Tibial nerve (tissue), 4 donors: ENCODE data around the gene ILF3. TPM values are rescaled to one million over a fixed set of nuclear protein-coding genes. Genes with fewer than 3 reads are reported as not detected.

ENCODE experiments used
- DNase-seq, 2 donors: peaks; one replicate each; pipeline ENCODE4 v3.0.0-alpha.2; 2019; ENCODE audit warnings: low spot score in 2 of 2
- H3K27ac ChIP-seq, 4 donors: fragments of 200-600 bp; sonication (generic) in 3 of 4; one replicate each; pipeline ENCODE4 v1.5.1; 2017 to 2019; ENCODE audit warnings: mild to moderate bottlenecking in 1 of 4
- H3K27me3 ChIP-seq, 2 donors: fragments of 200-600 bp; sonication (generic) in 1 of 2; one replicate each; pipeline versions ENCODE4 v1.5.1 to v1.6.0; 2017 to 2019
- H3K36me3 ChIP-seq, 3 donors: fragments of 200-600 bp; sonication (generic); one replicate each; pipeline ENCODE4 v1.5.1; 2018 to 2019
- H3K4me1 ChIP-seq, 4 donors: fragments of 200-600 bp; sonication (generic) in 3 of 4; one replicate each; pipeline ENCODE4 v1.5.1; 2017 to 2019
- H3K4me3 ChIP-seq, 4 donors: fragments of 200-600 bp; sonication (generic) in 3 of 4; one replicate each; pipeline ENCODE4 v1.5.1; 2017 to 2019; ENCODE audit warnings: mild to moderate bottlenecking in 1 of 4, moderate library complexity in 1 of 4
- H3K9me3 ChIP-seq, 4 donors: fragments of 200-600 bp; sonication (generic) in 3 of 4; one replicate each; pipeline ENCODE4 v1.5.1; 2017 to 2019
- CTCF ChIP-seq, 5 experiments: fragments of 200-600 bp in 3 of 5; fragments of 450-650 bp in 2 of 5; sonication (generic) in 3 of 5; IDR thresholded peaks; one replicate each; pipeline ENCODE4 v1.5.1; 2016 to 2019; ENCODE audit warnings: antibody characterized with exemption in 5 of 5, mild to moderate bottlenecking in 3 of 5, moderate library complexity in 2 of 5
- EP300 ChIP-seq, 2 donors: sonication (generic); formaldehyde crosslinking; IDR thresholded peaks; one replicate each; pipeline ENCODE4 v1.6.1; 2017; ENCODE audit warnings: antibody characterized with exemption in 2 of 2, mild to moderate bottlenecking in 1 of 2
- POLR2A ChIP-seq, 2 donors: fragments of 450-650 bp; IDR thresholded peaks; one replicate each; pipeline ENCODE4 v1.6.1; 2017; ENCODE audit warnings: antibody characterized with exemption in 2 of 2, mild to moderate bottlenecking in 2 of 2, moderate library complexity in 2 of 2
- WGBS, 2 donors: methylation state at CpG; one replicate each; pipeline ENCODE4 v1.1.5; 2018; 5-methylcytosine and 5-hydroxymethylcytosine counted together
- total RNA-seq, 4 donors: library from RNA; depleted of rRNA; stranded (reverse); fragments of >200 nt; gene quantifications; one replicate each; pipeline ENCODE4 v1.1.0, GENCODE V29; 2016

The ILF3 gene
- total RNA-seq, 4 donors from 2014 or later, result 109 to 166 (median 127) TPM

- Histone ChIP-seq H3K27ac (no peak overlapping the region), H3K27me3 (no peaks in the 10 kb centered on the region), H3K36me3 (peaks cover 0 to 80% (median 0%) of the 10 kb centered on the region in 3 donors), H3K9me3 (no peaks in the 10 kb centered on the region), H3K4me1 (peaks cover 0 to under 1% (median 0%) of the 10 kb centered on the region in 4 donors), H3K4me3 (no peak overlapping the region)
- DNase-seq, result no peak
- TF ChIP-seq POLR2A (IDR thresholded peaks at IDR 0.05) (no peak), EP300 (IDR thresholded peaks at IDR 0.05) (no peak), CTCF (IDR thresholded peaks at IDR 0.05) (no peak)
- 93 to 94% methylated on average over 16 of the region's 16 CpGs for WGBS, 2 donors
Measured at GRCh38 chr19:10707440-10707839, 53.3 kb downstream of the ILF3 start.

- TF ChIP-seq CTCF (IDR thresholded peaks at IDR 0.05) (no peak), POLR2A (IDR thresholded peaks at IDR 0.05) (no peak), EP300 (IDR thresholded peaks at IDR 0.05) (no peak)
- no peak overlapping the region for H3K4me3 ChIP-seq
- H3K27ac ChIP-seq, result no peak overlapping the region
- DNase-seq, result no peak
- 92 to 96% methylated on average over 7 of the region's 7 CpGs for WGBS, 2 donors
- no peaks in the 10 kb centered on the region for H3K27me3 ChIP-seq
- H3K36me3 ChIP-seq, result peaks cover 0 to 85% (median 0%) of the 10 kb centered on the region in 3 donors
- no peaks in the 10 kb centered on the region for H3K9me3 ChIP-seq
- no peaks in the 10 kb centered on the region for H3K4me1 ChIP-seq
Measured at GRCh38 chr19:10708291-10708690, 54.1 kb downstream of the ILF3 start.

GRCh38 chr19:10712045-10712444 is 57.9 kb downstream of the ILF3 start:
- H3K9me3 ChIP-seq, result no peaks in the 10 kb centered on the region
- H3K36me3 ChIP-seq, result peaks cover 0 to 74% (median 0%) of the 10 kb centered on the region in 3 donors
- H3K4me1 ChIP-seq, result peaks cover 0 to 4% (median 1%) of the 10 kb centered on the region in 4 donors
- H3K27me3 ChIP-seq, result no peaks in the 10 kb centered on the region
- 62 to 67% methylated on average over 14 of the region's 14 CpGs for WGBS, 2 donors
- no peak for TF ChIP-seq POLR2A (IDR thresholded peaks at IDR 0.05)
- TF ChIP-seq EP300 (IDR thresholded peaks at IDR 0.05), result no peak
- TF ChIP-seq CTCF (IDR thresholded peaks at IDR 0.05), result peak in 1 of 5 experiments; percentile 8
- H3K27ac ChIP-seq, result peak overlapping the region in 1 of 4 donors; percentile 50
- H3K4me3 ChIP-seq, result no peak overlapping the region
- DNase-seq, result no peak

- no peak for TF ChIP-seq POLR2A (IDR thresholded peaks at IDR 0.05)
- TF ChIP-seq CTCF (IDR thresholded peaks at IDR 0.05), result no peak
- TF ChIP-seq EP300 (IDR thresholded peaks at IDR 0.05), result no peak
Measured at GRCh38 chr19:10712754-10713153, 58.6 kb downstream of the ILF3 start.

GRCh38 chr19:10713317-10713716 is 59.2 kb downstream of the ILF3 start:
- no peaks in the 10 kb centered on the region for H3K27me3 ChIP-seq
- H3K36me3 ChIP-seq, result peaks cover 0 to 61% (median 0%) of the 10 kb centered on the region in 3 donors
- 83 to 88% methylated on average over 5 of the region's 5 CpGs for WGBS, 2 donors
- DNase-seq, result no peak
- no peak overlapping the region for H3K4me3 ChIP-seq
- peaks cover 0 to 5% (median 2%) of the 10 kb centered on the region in 4 donors for H3K4me1 ChIP-seq
- TF ChIP-seq POLR2A (IDR thresholded peaks at IDR 0.05) (no peak), CTCF (IDR thresholded peaks at IDR 0.05) (no peak), EP300 (IDR thresholded peaks at IDR 0.05) (no peak)
- H3K9me3 ChIP-seq, result no peaks in the 10 kb centered on the region
- H3K27ac ChIP-seq, result peak overlapping the region in 1 of 4 donors; percentile 28

More at GRCh38 chr19:10712754-10713153, 58.6 kb downstream of the ILF3 start:
- Histone ChIP-seq H3K36me3 (peaks cover 0 to 67% (median 0%) of the 10 kb centered on the region in 3 donors), H3K4me3 (no peak overlapping the region), H3K9me3 (no peaks in the 10 kb centered on the region), H3K27ac (peak overlapping the region in 1 of 4 donors; percentile 28), H3K27me3 (no peaks in the 10 kb centered on the region), H3K4me1 (peaks cover 0 to 5% (median 2%) of the 10 kb centered on the region in 4 donors)
- 85 to 93% methylated on average over 21 of the region's 23 CpGs for WGBS, 2 donors
- DNase-seq, result no peak
